ENCODE data around the gene SERPINB13.

Gene SERPINB13

GRCh38 chr18:63552581-63552980 is 34.6 kb upstream of the SERPINB13 start:
- TF ChIP-seq CTCF (IDR thresholded peaks at IDR 0.05; ENCODE audit: extremely low read depth, missing control alignments), result no peak
- DNase-seq (ENCODE audit: low spot score), result no peak

GRCh38 chr18:63553081-63553480 is 34.1 kb upstream of the SERPINB13 start:
- TF ChIP-seq CTCF (IDR thresholded peaks at IDR 0.05; ENCODE audit: extremely low read depth, missing control alignments), result no peak
- no peak for DNase-seq (ENCODE audit: low spot score)

- TF ChIP-seq CTCF (IDR thresholded peaks at IDR 0.05; ENCODE audit: extremely low read depth, missing control alignments), result no peak
- peak; percentile 4 for DNase-seq (ENCODE audit: low spot score)
These were observed 27.3 kb upstream of the SERPINB13 start for GRCh38 chr18:63559567-63560491.

GRCh38 chr18:63562284-63562683 is 24.9 kb upstream of the SERPINB13 start:
- peak; percentile 23 for DNase-seq (ENCODE audit: low spot score)
- no peak for TF ChIP-seq CTCF (IDR thresholded peaks at IDR 0.05; ENCODE audit: extremely low read depth, missing control alignments)

GRCh38 chr18:63564021-63564420 is 23.1 kb upstream of the SERPINB13 start:
- TF ChIP-seq CTCF (IDR thresholded peaks at IDR 0.05; ENCODE audit: extremely low read depth, missing control alignments), result no peak
- no peak for DNase-seq (ENCODE audit: low spot score)

GRCh38 chr18:63564561-63564960 is 22.6 kb upstream of the SERPINB13 start:
- DNase-seq (ENCODE audit: low spot score), result no peak
- no peak for TF ChIP-seq CTCF (IDR thresholded peaks at IDR 0.05; ENCODE audit: extremely low read depth, missing control alignments)

GRCh38 chr18:63567276-63567675 is 19.9 kb upstream of the SERPINB13 start:
- no peak for TF ChIP-seq CTCF (IDR thresholded peaks at IDR 0.05; ENCODE audit: extremely low read depth, missing control alignments)
- DNase-seq (ENCODE audit: low spot score), result no peak
